Ascending aorta (tissue), 2 donors: ENCODE results near the gene ENDOG. TPM values are rescaled to one million over a fixed set of nuclear protein-coding genes. Genes with fewer than 3 reads are reported as not detected.
"Not testable (repeated sequence)": the region's sequence is repeated elsewhere in the genome, so short reads cannot be mapped to it uniquely, and the experiment has no call there.

Experiments
- DNase-seq, 2 donors: peaks; one replicate each; pipeline ENCODE4 v3.0.0-alpha.2; 2019; ENCODE audit warnings: low spot score in 2 of 2
- H3K27ac ChIP-seq, 2 donors: fragments of 200-600 bp; sonication (generic); one replicate each; pipeline ENCODE4 v1.5.1; 2016 to 2017; ENCODE audit warnings: mild to moderate bottlenecking in 1 of 2
- H3K27me3 ChIP-seq: fragments of 200-600 bp; sonication (generic); one replicate; pipeline ENCODE4 v1.5.1; 2017
- H3K36me3 ChIP-seq, 2 donors: fragments of 200-600 bp; sonication (generic); one replicate each; pipeline ENCODE4 v1.5.1; 2016
- H3K4me1 ChIP-seq, 2 donors: fragments of 200-600 bp; sonication (generic); one replicate each; pipeline ENCODE4 v1.5.1; 2016 to 2017; ENCODE audit warnings: mild to moderate bottlenecking in 1 of 2
- H3K4me3 ChIP-seq, 2 donors: fragments of 200-600 bp; sonication (generic); one replicate each; pipeline ENCODE4 v1.5.1; 2016 to 2017; ENCODE audit warnings: mild to moderate bottlenecking in 1 of 2
- H3K9me3 ChIP-seq, 2 donors: fragments of 200-600 bp; sonication (generic); one replicate each; pipeline ENCODE4 v1.5.1; 2016
- intact Hi-C: fragments of 100-400 bp; cut with DNase I; formaldehyde crosslinking; loops from one replicate; pipeline ENCODE4 v1.15.1; 2023
- total RNA-seq: library from RNA; depleted of rRNA; stranded (reverse); fragments of >200 nt; gene quantifications from one replicate; pipeline ENCODE4 v1.1.0, GENCODE V29; 2016
- TF ChIP-seq, protein P1 (sequence below), 3 experiments: fragments of 200-600 bp in 2 of 3; fragments of 450-650 bp in 1 of 3; sonication (generic) in 2 of 3; IDR thresholded peaks; one replicate each; pipeline ENCODE4 v1.5.1; 2016 to 2019; ENCODE audit warnings: antibody characterized with exemption in 3 of 3, mild to moderate bottlenecking in 1 of 3, moderate library complexity in 1 of 3

Gene ENDOG
- total RNA-seq, 1 donor from 2014 or later, result 59.4 TPM

DNA sequence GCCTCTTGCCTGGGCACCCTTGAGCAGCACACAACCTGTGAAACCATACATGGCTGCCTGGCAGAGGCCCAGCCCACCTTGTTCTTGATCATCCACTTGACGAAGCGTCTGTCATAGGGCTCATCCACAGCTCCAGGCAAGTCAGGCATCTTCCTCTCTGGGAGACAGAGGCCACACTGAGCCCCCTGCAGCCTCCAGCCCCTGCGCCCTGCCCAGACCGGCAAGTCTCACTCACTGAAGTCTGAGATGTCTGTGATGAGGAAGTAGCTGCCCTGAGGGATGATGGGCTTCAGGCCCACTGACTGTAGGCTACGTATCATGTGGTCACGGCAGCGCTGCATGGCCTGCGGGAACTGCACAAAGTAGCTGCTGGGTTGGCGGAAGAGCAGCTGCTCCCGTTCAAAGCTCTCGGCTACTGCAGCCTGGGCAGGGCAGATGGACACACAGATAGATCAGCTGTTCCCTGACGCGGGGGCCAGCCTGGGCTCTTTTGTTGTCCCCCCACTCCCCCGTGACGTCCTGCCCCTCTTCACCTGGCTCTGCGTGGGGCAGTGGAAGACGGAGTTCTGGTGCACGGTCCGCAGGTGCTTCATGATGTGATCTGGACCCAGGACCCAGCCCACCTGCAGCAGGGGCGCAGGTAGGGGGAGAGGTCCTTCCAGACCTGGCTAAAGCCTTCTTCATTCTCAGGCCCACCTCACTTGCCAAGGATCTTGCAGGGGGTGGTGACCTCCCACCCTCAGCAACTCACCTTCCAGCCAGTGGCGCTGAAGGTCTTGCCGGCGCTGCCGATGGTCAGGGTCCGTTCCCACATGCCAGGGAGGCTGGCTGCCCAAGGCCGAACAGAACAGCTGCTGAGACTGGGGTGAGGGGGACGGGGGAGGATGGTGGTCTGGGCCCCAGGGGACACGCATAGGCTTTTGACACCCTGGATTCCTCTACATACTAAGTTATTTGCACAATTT, 17.2 kb downstream of the ENDOG start:
- intact Hi-C loops, result no loop called here
- H3K36me3 ChIP-seq, result peaks cover 15 to 18% of the 10 kb centered on the region in 2 donors
- no peak for DNase-seq

DNA sequence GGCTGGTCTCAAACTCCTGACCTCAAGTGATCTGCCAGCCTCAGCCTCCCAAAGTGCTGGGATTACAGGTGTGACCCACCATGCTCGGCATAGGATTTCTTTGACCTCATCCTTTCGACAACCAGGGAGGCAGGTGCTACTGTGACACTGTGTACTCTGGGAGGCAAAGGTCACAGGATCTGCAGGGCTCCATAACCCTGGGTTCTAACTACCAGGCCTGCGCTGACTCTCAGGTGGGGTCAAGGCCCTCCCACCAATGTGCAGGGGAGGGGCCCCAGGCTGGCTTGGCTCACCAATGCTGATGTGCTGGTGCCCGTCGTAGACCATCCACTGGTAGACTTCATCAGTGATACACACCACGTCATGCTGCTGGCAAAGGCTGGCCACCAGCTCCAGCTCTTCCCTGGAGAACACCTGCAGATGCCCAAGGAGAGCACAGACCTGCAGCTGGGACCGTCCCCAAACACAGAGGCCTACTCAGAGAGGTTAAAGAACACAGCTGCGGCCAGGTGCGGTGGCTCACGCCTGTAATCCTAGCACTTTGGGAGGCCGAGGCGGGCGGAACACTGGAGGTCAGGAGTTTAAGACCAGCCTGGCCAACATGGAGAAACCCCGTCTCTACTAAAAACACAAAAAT, 18.3 kb downstream of the ENDOG start:
- TF ChIP-seq, protein P1, sequence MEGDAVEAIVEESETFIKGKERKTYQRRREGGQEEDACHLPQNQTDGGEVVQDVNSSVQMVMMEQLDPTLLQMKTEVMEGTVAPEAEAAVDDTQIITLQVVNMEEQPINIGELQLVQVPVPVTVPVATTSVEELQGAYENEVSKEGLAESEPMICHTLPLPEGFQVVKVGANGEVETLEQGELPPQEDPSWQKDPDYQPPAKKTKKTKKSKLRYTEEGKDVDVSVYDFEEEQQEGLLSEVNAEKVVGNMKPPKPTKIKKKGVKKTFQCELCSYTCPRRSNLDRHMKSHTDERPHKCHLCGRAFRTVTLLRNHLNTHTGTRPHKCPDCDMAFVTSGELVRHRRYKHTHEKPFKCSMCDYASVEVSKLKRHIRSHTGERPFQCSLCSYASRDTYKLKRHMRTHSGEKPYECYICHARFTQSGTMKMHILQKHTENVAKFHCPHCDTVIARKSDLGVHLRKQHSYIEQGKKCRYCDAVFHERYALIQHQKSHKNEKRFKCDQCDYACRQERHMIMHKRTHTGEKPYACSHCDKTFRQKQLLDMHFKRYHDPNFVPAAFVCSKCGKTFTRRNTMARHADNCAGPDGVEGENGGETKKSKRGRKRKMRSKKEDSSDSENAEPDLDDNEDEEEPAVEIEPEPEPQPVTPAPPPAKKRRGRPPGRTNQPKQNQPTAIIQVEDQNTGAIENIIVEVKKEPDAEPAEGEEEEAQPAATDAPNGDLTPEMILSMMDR (IDR thresholded peaks at IDR 0.05), result no peak
- Histone ChIP-seq H3K4me3 (no peak overlapping the region), H3K4me1 (no peaks in the 10 kb centered on the region), H3K27ac (no peak overlapping the region), H3K9me3 (no peaks in the 10 kb centered on the region), H3K36me3 (peaks cover 15 to 18% of the 10 kb centered on the region in 2 donors), H3K27me3 (no peaks in the 10 kb centered on the region)
- DNase-seq, result no peak
- intact Hi-C loops, result no loop called here

More for the DNA sequence above, 17.2 kb downstream of the ENDOG start:
- TF ChIP-seq, protein P1 (IDR thresholded peaks at IDR 0.05), result no peak
- Histone ChIP-seq H3K27ac (no peak overlapping the region), H3K4me1 (no peaks in the 10 kb centered on the region), H3K9me3 (no peaks in the 10 kb centered on the region), H3K4me3 (no peak overlapping the region), H3K27me3 (no peaks in the 10 kb centered on the region)

DNA sequence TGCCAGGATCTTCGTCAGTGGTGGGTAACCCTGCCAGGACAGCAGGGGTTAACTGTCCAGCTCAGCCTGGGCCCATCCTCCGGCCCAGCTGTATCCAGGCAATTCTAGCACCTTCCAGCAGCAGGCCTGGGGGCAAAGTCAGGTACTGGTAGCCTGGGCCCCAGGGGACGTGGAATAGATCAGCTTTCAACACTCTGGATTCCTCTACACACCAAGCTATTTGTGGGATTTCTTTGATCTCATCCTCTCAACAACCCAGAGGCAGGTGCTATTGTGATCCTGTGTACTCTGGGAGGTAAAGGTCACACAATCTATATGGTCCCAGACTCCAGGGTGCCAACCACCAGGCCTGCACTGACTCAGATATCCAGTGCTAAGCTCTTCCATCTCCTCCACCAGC, 20.0 kb downstream of the ENDOG start:
- no peak for DNase-seq
- Histone ChIP-seq H3K27ac (no peak overlapping the region), H3K4me1 (no peaks in the 10 kb centered on the region), H3K27me3 (no peaks in the 10 kb centered on the region), H3K36me3 (peaks cover 22% of the 10 kb centered on the region in 2 donors), H3K4me3 (no peak overlapping the region), H3K9me3 (no peaks in the 10 kb centered on the region)
- TF ChIP-seq, protein P1 (IDR thresholded peaks at IDR 0.05), result no peak
- intact Hi-C loops, result no loop called here

DNA sequence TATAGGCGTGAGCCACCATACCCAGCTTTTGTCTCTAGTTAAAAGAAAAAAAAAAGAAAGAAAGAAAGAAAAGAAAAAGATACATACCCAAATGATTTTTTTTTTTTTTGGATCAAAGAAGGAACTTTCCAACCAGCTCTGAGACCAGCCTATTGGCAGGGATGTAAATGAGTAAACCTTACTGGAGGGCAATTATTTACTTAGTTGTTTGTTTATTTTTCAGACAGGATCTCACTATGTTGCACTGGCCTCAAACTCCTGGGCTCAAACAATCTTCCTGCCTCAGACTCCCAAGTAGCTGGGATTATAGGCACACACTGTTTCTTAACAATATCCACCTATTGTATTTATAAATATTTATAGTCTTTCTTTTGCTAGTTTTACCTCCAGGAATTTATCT, 22.2 kb downstream of the ENDOG start:
- no peaks in the 10 kb centered on the region for H3K27me3 ChIP-seq
- intact Hi-C loops, result no loop called here
- TF ChIP-seq, protein P1 (IDR thresholded peaks at IDR 0.05), result no peak
- H3K27ac ChIP-seq, result no peak overlapping the region
- DNase-seq, result no peak
- H3K4me3 ChIP-seq, result no peak overlapping the region
- no peaks in the 10 kb centered on the region for H3K9me3 ChIP-seq
- peaks cover 15 to 19% of the 10 kb centered on the region in 2 donors for H3K36me3 ChIP-seq
- H3K4me1 ChIP-seq, result no peaks in the 10 kb centered on the region

DNA sequence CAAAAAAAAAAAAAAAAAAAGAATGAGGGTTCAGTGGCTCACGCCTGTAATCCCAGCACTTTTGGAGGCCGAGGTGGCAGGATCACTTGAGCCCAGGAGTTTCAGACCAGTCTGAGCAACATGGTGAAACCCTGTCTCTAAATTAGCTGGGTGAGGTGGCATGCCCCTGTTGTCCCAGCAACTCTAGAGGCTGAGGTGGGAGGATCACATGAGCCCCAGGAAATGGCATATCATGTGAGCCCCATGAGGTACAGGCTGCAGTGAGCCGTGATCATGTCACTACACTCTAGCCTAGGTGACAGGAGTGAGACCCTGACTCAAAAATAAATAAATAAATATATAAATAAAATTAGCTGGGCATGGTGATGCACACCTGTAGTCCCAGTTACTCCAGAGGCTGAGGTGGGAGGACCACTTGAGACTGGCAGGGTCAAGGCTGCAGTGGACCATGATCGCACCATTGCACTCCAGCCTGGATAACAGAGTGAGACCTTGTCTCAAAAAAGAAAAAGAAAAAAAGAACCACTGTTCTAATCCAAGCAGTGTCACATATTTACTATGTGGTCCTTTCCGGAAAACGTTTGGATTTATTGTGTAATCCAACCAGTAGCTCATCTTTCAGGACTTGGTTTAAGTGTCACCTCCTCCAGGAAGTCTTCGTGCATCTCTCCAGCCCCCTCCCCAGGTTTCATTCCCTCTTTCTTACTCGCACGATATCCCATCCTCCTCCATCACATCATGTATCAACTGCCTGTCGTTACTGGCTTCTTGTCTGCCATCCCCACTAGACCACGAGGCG, 23.6 kb downstream of the ENDOG start:
- no peaks in the 10 kb centered on the region for H3K9me3 ChIP-seq
- H3K36me3 ChIP-seq, result peaks cover 10 to 15% of the 10 kb centered on the region in 2 donors
- no peak overlapping the region for H3K27ac ChIP-seq
- TF ChIP-seq, protein P1 (IDR thresholded peaks at IDR 0.05), result no peak
- H3K4me3 ChIP-seq, result no peak overlapping the region
- intact Hi-C loops, result no loop called here
- H3K27me3 ChIP-seq, result no peaks in the 10 kb centered on the region
- no peak for DNase-seq
- H3K4me1 ChIP-seq, result no peaks in the 10 kb centered on the region

DNA sequence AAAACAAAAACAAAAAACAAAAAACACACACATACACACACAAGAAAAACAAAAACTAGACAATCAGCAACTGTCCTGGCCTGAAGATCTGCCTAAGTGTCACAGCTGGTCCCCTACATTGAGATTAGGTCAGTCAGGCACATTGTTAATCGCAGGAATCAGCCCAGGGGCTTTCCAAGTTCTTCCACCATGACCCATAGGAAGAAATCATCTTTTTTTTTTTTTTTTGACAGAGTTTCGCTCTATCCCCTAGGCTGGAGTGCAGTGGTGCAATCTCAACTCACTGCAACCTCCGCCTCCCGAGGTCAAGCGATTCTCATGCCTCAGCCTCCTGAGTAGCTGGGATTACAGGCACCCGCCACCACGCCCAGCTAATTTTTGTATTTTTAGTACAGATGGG, 24.9 kb downstream of the ENDOG start:
- H3K4me1 ChIP-seq, intact Hi-C loops, H3K4me3 ChIP-seq, H3K9me3 ChIP-seq, DNase-seq, H3K27me3 ChIP-seq, H3K27ac ChIP-seq: not testable (repeated sequence)
- peaks cover 10 to 15% of the 10 kb centered on the region in 2 donors for H3K36me3 ChIP-seq
